GM19324 (cell line): ENCODE measurements around the gene TMEM37.

ENCODE experiments used
- ATAC-seq: cut with Tn5 transposase; IDR thresholded peaks from one replicate; pipeline ENCODE4 v1.9.1; 2021; ENCODE audit warnings: mild to moderate bottlenecking, moderate library complexity; ENCODE audit not compliant: unreplicated experiment, low FRiP score

The TMEM37 gene

GRCh38 chr2:119449521-119449920 is 17.9 kb downstream of the TMEM37 start:
- ATAC-seq: no peak

- no peak for ATAC-seq
Measured at GRCh38 chr2:119451336-119452050, 19.8 kb downstream of the TMEM37 start.

- no peak for ATAC-seq
Measured at GRCh38 chr2:119453972-119454593, 22.4 kb downstream of the TMEM37 start.

- ATAC-seq: no peak
Measured at GRCh38 chr2:119455066-119455718, 23.5 kb downstream of the TMEM37 start.

GRCh38 chr2:119460076-119460475 is 28.4 kb downstream of the TMEM37 start:
- ATAC-seq: no peak

GRCh38 chr2:119461811-119462210 is 30.2 kb downstream of the TMEM37 start:
- no peak for ATAC-seq

- no peak for ATAC-seq
Measured at GRCh38 chr2:119462574-119462973, 30.9 kb downstream of the TMEM37 start.

- no peak for ATAC-seq
Measured at GRCh38 chr2:119463136-119463535, 31.5 kb downstream of the TMEM37 start.

GRCh38 chr2:119463990-119464389 is 32.3 kb downstream of the TMEM37 start:
- no peak for ATAC-seq

- ATAC-seq: no peak
Measured at GRCh38 chr2:119464981-119465380, 33.3 kb downstream of the TMEM37 start.

- ATAC-seq: no peak
Measured at GRCh38 chr2:119465687-119466086, 34.0 kb downstream of the TMEM37 start.

GRCh38 chr2:119466373-119466772 is 34.7 kb downstream of the TMEM37 start:
- no peak for ATAC-seq

- no peak for ATAC-seq
Measured at GRCh38 chr2:119468154-119468955, 36.7 kb downstream of the TMEM37 start.

GRCh38 chr2:119469131-119469530 is 37.5 kb downstream of the TMEM37 start:
- no peak for ATAC-seq

- no peak for ATAC-seq
Measured at GRCh38 chr2:119469661-119470297, 38.1 kb downstream of the TMEM37 start.

GRCh38 chr2:119472749-119473148 is 41.1 kb downstream of the TMEM37 start:
- no peak for ATAC-seq

GRCh38 chr2:119473621-119474370 is 42.1 kb downstream of the TMEM37 start:
- no peak for ATAC-seq

- no peak for ATAC-seq
Measured at GRCh38 chr2:119474371-119475224, 42.9 kb downstream of the TMEM37 start.
